Measurements from ENCODE around the gene ZDHHC14.

ZDHHC14 gene

DNA sequence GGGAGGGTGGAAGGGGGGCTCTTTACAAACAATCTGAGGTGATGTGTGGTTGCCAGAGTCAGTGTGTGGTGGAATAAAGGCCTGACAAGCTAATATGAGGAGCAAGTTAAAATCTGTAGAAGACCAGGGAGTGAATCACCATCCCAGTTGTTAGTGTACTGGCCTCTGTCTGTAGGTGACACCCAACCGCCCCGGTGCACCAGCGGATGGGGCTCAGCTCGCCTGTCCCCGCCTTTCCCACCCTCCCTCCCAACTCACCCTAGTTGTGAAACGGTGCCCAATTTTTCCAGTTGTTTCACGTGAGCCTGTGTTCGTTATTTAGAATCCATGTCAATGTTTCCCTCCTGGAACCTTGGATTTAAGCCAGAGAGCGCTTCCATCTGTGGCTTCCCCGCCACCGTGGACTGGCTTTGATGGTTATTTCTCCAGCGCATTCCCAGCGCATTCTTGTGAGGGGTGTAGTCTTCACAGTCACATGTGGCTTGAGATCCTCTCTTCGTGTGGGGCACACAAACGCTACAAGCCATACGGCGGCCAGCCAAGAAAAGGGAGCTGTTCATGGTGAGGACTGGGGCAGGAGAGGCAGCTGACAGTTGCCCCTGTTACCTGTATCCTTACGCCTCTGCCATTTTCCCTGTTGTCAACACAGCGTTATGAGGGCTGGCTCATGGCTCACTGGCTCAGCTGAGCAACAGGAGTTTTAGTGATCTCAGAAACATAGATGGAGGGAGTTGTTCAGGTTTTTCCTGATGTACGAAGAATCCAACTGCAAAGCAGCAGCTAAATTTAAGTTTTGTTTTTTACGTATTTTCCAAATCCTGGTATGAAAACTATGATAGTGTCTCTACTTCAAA lies 137.6 kb downstream of the ZDHHC14 start:
- no peak for TF ChIP-seq ZNF274 (IDR thresholded peaks at IDR 0.05; ENCODE audit: low read depth, low read length)
- no peak overlapping the region for H3K4me3 ChIP-seq (ENCODE audit: low read length)

DNA sequence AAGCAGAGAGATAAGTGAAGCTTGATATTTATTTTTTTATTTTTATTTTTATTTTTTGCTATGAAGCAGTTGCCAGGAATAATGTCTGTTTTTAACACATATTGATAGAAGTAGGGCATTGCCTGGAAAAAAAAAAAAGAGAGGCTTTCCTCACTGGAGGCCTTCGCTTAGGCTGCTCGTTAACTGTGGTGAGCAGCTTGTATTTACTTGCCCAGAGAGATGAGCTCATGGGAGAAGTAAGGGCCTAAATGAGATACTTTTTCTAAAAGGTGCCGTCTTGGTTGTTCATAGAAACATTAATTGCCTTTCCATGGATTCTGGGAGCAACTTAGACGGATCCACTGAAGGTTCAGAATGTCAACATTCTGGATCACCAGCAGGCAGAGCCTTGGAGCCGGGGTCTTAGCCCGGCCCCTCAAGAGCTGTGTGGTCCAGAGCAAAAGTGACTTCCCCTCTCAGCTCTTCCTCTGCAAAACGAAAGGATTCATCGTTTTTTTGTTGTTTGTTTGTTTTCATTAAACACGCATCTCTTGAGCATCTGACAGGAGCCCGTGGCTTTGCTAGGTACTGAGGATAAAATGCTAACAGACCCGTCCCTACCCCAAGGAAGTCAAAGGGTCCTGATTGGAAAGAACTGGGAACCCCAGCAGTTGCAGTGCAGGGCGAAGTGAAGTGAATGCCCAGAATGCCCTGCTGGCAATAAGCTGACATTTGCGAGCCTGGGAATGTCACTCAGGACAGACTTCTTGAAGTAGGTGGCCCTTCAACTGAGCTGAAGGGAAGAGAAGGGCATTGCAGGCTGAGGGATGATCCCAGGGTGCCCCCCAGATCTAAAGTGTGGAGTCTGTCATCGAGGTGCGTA lies 138.5 kb downstream of the ZDHHC14 start:
- no peak for TF ChIP-seq ZNF274 (IDR thresholded peaks at IDR 0.05; ENCODE audit: low read depth, low read length)
- H3K4me3 ChIP-seq (ENCODE audit: low read length) = no peak overlapping the region

DNA sequence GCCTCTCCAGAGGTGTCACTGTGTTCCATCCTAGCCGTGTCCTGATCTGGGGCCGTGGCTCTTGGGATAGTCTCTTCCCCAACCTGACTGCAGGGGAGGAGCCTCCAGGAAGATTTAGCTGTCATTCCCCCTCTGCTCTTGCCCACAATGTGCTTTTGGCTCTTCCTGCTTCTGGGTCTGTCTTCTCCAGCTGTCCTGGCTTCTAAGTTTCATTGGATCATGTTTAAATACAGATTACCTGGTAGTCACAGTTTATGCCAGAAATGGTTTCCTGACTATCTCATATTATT lies 139.1 kb downstream of the ZDHHC14 start:
- no peak overlapping the region for H3K4me3 ChIP-seq (ENCODE audit: low read length)
- TF ChIP-seq ZNF274 (IDR thresholded peaks at IDR 0.05; ENCODE audit: low read depth, low read length) = no peak

GRCh38 chr6:157520596-157521361 lies 139.8 kb downstream of the ZDHHC14 start:
- no peak for TF ChIP-seq ZNF274 (IDR thresholded peaks at IDR 0.05; ENCODE audit: low read depth, low read length)
- no peak overlapping the region for H3K4me3 ChIP-seq (ENCODE audit: low read length)

GRCh38 chr6:157521362-157522335 lies 140.7 kb downstream of the ZDHHC14 start:
- TF ChIP-seq ZNF274 (IDR thresholded peaks at IDR 0.05; ENCODE audit: low read depth, low read length) = no peak
- H3K4me3 ChIP-seq (ENCODE audit: low read length) = no peak overlapping the region

GRCh38 chr6:157522472-157522871 lies 141.5 kb downstream of the ZDHHC14 start:
- TF ChIP-seq ZNF274 (IDR thresholded peaks at IDR 0.05; ENCODE audit: low read depth, low read length) = no peak
- no peak overlapping the region for H3K4me3 ChIP-seq (ENCODE audit: low read length)

DNA sequence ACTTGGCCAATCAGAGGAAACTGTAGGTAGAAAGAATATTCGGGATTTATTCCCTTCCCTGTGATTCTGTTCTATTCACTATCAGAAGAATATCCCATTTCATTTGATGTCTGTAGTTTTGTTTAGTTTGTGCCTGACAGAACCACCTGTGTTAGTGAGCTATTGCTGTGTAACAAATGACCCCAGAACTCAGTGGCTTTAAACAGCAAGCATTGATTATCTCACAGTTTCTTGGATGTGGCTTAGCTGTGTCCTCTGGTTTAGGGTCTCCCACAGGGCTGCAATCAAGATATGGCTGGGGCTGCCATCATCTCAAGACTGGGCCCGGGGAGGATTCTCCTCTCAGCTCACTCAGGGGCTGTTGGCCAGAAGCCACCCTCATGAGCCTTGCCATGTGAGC lies 143.7 kb downstream of the ZDHHC14 start:
- no peak overlapping the region for H3K4me3 ChIP-seq (ENCODE audit: low read length)
- TF ChIP-seq ZNF274 (IDR thresholded peaks at IDR 0.05; ENCODE audit: low read depth, low read length) = no peak

DNA sequence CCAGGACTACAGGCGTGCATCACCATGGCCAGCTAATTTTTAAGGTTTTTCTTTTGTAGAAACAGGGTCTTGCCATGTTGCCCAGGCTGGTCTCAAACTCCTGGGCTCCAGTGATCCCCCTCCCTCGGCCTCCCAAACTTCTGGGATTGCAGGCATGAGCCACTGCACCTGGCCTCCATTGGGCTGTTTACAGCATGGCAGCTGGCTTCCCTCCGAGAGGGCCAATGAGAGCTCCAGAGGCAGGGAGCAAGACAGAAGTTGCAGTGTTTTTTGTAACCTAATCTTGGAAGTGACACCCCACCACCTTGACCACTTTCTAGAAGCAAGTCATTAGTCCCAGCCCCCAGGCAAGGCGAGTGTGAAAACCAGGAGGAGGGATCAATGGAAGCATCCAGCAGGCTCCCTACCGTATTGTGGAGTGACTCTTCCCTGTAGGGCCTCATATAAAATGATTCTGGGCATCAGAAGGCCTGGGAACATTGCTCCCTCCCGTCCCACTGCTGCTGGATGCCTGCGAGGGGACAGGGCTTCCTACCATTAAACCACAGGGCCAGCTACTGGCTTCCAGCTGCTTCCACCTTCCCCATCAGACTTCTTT lies 144.4 kb downstream of the ZDHHC14 start:
- no peak for TF ChIP-seq ZNF274 (IDR thresholded peaks at IDR 0.05; ENCODE audit: low read depth, low read length)
- H3K4me3 ChIP-seq (ENCODE audit: low read length) = no peak overlapping the region

GRCh38 chr6:157525918-157526425 lies 145.0 kb downstream of the ZDHHC14 start:
- TF ChIP-seq ZNF274 (IDR thresholded peaks at IDR 0.05; ENCODE audit: low read depth, low read length) = no peak
- H3K4me3 ChIP-seq (ENCODE audit: low read length) = no peak overlapping the region

DNA sequence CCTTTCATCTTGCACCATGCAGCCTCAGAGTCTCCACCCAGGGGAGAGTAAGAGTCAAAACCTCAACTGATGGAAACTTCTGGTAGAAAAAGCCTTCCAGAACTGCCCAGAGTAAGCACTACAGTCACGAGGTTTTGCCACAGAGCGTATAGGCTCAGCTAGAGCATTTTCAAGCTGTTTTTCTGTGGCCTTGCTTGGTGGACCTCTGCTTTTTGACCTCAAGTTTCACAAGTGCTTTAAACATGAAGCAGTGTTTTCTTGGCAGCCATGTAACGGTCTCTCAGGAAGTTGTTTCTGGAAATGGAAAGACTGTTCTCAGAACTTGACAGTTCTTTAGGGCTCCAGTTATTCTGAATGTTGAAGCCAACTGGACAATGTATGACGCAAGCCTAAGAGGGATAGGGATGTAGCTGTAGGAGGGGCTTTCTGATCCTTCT lies 146.5 kb downstream of the ZDHHC14 start:
- no peak for TF ChIP-seq ZNF274 (IDR thresholded peaks at IDR 0.05; ENCODE audit: low read depth, low read length)
- H3K4me3 ChIP-seq (ENCODE audit: low read length) = no peak overlapping the region

DNA sequence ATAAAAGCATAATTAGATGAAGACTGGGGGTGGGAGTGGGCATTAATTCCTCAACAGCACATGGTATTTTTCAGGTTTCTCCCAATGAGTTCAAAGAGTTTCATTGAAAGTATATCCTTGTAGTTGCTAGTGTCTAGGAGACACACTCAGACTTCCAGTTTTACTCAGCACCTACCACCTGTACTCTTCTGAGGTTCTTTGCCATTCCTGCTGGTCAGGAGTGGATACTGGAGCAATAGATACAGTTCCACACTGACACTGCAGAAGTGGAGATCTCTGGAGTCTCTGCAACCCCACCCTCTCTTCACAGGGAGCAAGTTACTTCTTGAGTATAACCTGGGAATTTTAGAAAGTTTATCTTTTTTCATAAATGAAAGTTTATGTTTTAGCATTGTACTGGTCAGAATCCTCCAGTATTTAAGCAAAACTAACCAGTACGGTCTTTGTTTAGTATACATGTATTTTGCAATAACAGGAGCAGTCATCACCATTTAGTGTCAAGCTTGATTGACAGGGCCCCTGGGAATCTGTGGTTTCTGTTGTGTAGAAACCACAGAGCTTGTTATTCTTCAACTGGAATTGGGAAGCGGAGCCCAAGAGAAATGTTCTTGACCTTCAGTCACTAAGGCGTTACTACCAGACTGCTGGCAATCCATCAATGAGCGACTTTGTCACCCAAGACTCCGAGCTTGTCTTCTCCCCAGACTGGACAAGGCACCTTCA lies 148.1 kb downstream of the ZDHHC14 start:
- TF ChIP-seq ZNF274 (IDR thresholded peaks at IDR 0.05; ENCODE audit: low read depth, low read length) = no peak

GRCh38 chr6:157529654-157530039 lies 148.7 kb downstream of the ZDHHC14 start:
- TF ChIP-seq ZNF274 (IDR thresholded peaks at IDR 0.05; ENCODE audit: low read depth, low read length) = no peak
- H3K4me3 ChIP-seq (ENCODE audit: low read length) = no peak overlapping the region

More for the DNA sequence above, 148.1 kb downstream of the ZDHHC14 start:
- no peak overlapping the region for H3K4me3 ChIP-seq (ENCODE audit: low read length)

Measured in GM08714 (cell line).